ENCODE results near the gene OPRD1.
"Not testable (repeated sequence)": the region's sequence is repeated elsewhere in the genome, so short reads cannot be mapped to it uniquely, and the experiment has no call there.

OPRD1 gene

GRCh38 chr1:28811766-28812668, at the start of gene OPRD1:
OPRD1 (plus strand) TSS chr1:28812170; CDS start chr1:28812384, 214 bp downstream.
- DNase-seq = no peak

GRCh38 chr1:28766532-28767183, 45.3 kb upstream of the OPRD1 start:
- DNase-seq = no peak

GRCh38 chr1:28770601-28771165, 41.3 kb upstream of the OPRD1 start:
- DNase-seq = no peak

- not testable (repeated sequence) for DNase-seq
These were observed 40.0 kb upstream of the OPRD1 start for GRCh38 chr1:28771921-28772320.

GRCh38 chr1:28773105-28773504, 38.9 kb upstream of the OPRD1 start:
- no peak for DNase-seq

- no peak for DNase-seq
These were observed 36.6 kb upstream of the OPRD1 start for GRCh38 chr1:28775121-28775942.

GRCh38 chr1:28776341-28776740, 35.6 kb upstream of the OPRD1 start:
- no peak for DNase-seq

GRCh38 chr1:28778021-28778420, 33.9 kb upstream of the OPRD1 start:
- no peak for DNase-seq

- DNase-seq = no peak
These were observed 32.1 kb upstream of the OPRD1 start for GRCh38 chr1:28779751-28780408.

GRCh38 chr1:28781305-28781704, 30.7 kb upstream of the OPRD1 start:
- no peak for DNase-seq

- DNase-seq = no peak
These were observed 30.0 kb upstream of the OPRD1 start for GRCh38 chr1:28782011-28782410.

GRCh38 chr1:28783363-28783762, 28.6 kb upstream of the OPRD1 start:
- no peak for DNase-seq

GRCh38 chr1:28789412-28789811, 22.6 kb upstream of the OPRD1 start:
- DNase-seq = no peak

- no peak for DNase-seq
These were observed 22.2 kb upstream of the OPRD1 start for GRCh38 chr1:28789816-28790215.

GRCh38 chr1:28790377-28791035, 21.5 kb upstream of the OPRD1 start:
- DNase-seq = no peak

GRCh38 chr1:28791929-28792328, 20.0 kb upstream of the OPRD1 start:
- DNase-seq = not testable (repeated sequence)

- no peak for DNase-seq
These were observed 19.3 kb upstream of the OPRD1 start for GRCh38 chr1:28792644-28793121.

GRCh38 chr1:28794582-28794981, 17.4 kb upstream of the OPRD1 start:
- not testable (repeated sequence) for DNase-seq

GRCh38 chr1:28796352-28797211, 15.4 kb upstream of the OPRD1 start:
- DNase-seq = no peak

- DNase-seq = no peak
These were observed 11.6 kb upstream of the OPRD1 start for GRCh38 chr1:28800324-28800723.

GRCh38 chr1:28801461-28801860, 10.5 kb upstream of the OPRD1 start:
- DNase-seq = no peak

All from NCI-H524 treated with DMSO at 0.1 percent for 48 hours (cell line).